GM19023 (cell line): ENCODE results near the gene GPR149.
A peak's percentile ranks its signal among the peaks of the same experiment; 100 is the strongest.
"Not testable (repeated sequence)": the region's sequence is repeated elsewhere in the genome, so short reads cannot be mapped to it uniquely, and the experiment has no call there.

Source experiments
- ATAC-seq: cut with Tn5 transposase; IDR thresholded peaks from one replicate; pipeline ENCODE4 v1.9.1; 2021; ENCODE audit warnings: mild to moderate bottlenecking, moderate library complexity; ENCODE audit not compliant: unreplicated experiment

GPR149 gene

GRCh38 chr3:154430014-154430413 is at the start of gene GPR149:
Gene GPR149, minus strand, starts transcription at chr3:154430190. Its CDS starts 575 bp downstream, at chr3:154429615.
- no peak for ATAC-seq

- ATAC-seq, result no peak
Measured at GRCh38 chr3:154473769-154474168, 43.8 kb upstream of the GPR149 start.

GRCh38 chr3:154469585-154469984 is 39.6 kb upstream of the GPR149 start:
- ATAC-seq, result no peak

GRCh38 chr3:154464440-154465190 is 34.6 kb upstream of the GPR149 start:
- ATAC-seq, result no peak

- ATAC-seq, result no peak
Measured at GRCh38 chr3:154458560-154458959, 28.6 kb upstream of the GPR149 start.

- not testable (repeated sequence) for ATAC-seq
Measured at GRCh38 chr3:154439081-154439480, 9.1 kb upstream of the GPR149 start.

GRCh38 chr3:154431043-154431442 is 1.1 kb upstream of the GPR149 start:
- ATAC-seq, result no peak

GRCh38 chr3:154428286-154429206 is 1.4 kb downstream of the GPR149 start:
- ATAC-seq, result no peak

- ATAC-seq, result no peak
Measured at GRCh38 chr3:154427685-154428285, 2.2 kb downstream of the GPR149 start.

- ATAC-seq, result no peak
Measured at GRCh38 chr3:154422694-154423093, 7.3 kb downstream of the GPR149 start.

- no peak for ATAC-seq
Measured at GRCh38 chr3:154421083-154421482, 8.9 kb downstream of the GPR149 start.

- ATAC-seq, result peak; percentile 96
Measured at GRCh38 chr3:154398084-154398967, 31.7 kb downstream of the GPR149 start.

- no peak for ATAC-seq
Measured at GRCh38 chr3:154389861-154390260, 40.1 kb downstream of the GPR149 start.

GRCh38 chr3:154384479-154384878 is 45.5 kb downstream of the GPR149 start:
- ATAC-seq, result no peak

- ATAC-seq, result no peak
Measured at GRCh38 chr3:154378311-154378710, 51.7 kb downstream of the GPR149 start.

GRCh38 chr3:154367221-154367620 is 62.8 kb downstream of the GPR149 start:
- no peak for ATAC-seq

GRCh38 chr3:154364849-154365248 is 65.1 kb downstream of the GPR149 start:
- ATAC-seq, result no peak

GRCh38 chr3:154361099-154361498 is 68.9 kb downstream of the GPR149 start:
- no peak for ATAC-seq

- ATAC-seq, result no peak
Measured at GRCh38 chr3:154356009-154356408, 74.0 kb downstream of the GPR149 start.

- ATAC-seq, result no peak
Measured at GRCh38 chr3:154349223-154349622, 80.8 kb downstream of the GPR149 start.
